Endothelial cell (in vitro differentiated cells): ENCODE results near the gene SPOPL. TPM values are rescaled to one million over a fixed set of nuclear protein-coding genes. Genes with fewer than 3 reads are reported as not detected.
A peak's percentile ranks its signal among the peaks of the same experiment; 100 is the strongest.

Experiments used
- DNase-seq: peaks from one replicate; pipeline ENCODE4 v3.0.0; 2021; ENCODE audit warnings: low spot score
- H3K27ac Mint-ChIP-seq: one replicate; pipeline ENCODE4 v1.8.0; 2021; ENCODE audit warnings: mixed read lengths, inconsistent platforms; ENCODE audit not compliant: unreplicated experiment
- H3K27me3 Mint-ChIP-seq: one replicate; pipeline ENCODE4 v1.8.0; 2021; ENCODE audit warnings: mild to moderate bottlenecking, moderate library complexity, mixed read lengths, inconsistent platforms; ENCODE audit not compliant: unreplicated experiment
- H3K36me3 Mint-ChIP-seq: one replicate; pipeline ENCODE4 v1.8.0; 2021; ENCODE audit warnings: mild to moderate bottlenecking, low read depth, mixed read lengths, inconsistent platforms; ENCODE audit not compliant: unreplicated experiment
- H3K4me1 Mint-ChIP-seq: one replicate; pipeline ENCODE4 v1.8.0; 2021; ENCODE audit warnings: mild to moderate bottlenecking, mixed read lengths, inconsistent platforms; ENCODE audit not compliant: unreplicated experiment
- H3K4me3 Mint-ChIP-seq: one replicate; pipeline ENCODE4 v1.8.0; 2021; ENCODE audit warnings: mild to moderate bottlenecking, mixed read lengths, inconsistent platforms; ENCODE audit not compliant: unreplicated experiment
- H3K9me3 Mint-ChIP-seq: one replicate; pipeline ENCODE4 v1.8.0; 2021; ENCODE audit warnings: mixed read lengths, inconsistent platforms; ENCODE audit not compliant: unreplicated experiment
- total RNA-seq: library from RNA; stranded (reverse); fragmentation: NEBNext Ultra II Directional; extraction: Animal tissue kit (Norgen Biotek cat#: 25700); gene quantifications from one replicate; pipeline ENCODE4 v1.2.1, GENCODE V29; 2021; ENCODE audit not compliant: unreplicated experiment
- TF ChIP-seq, protein P1 (sequence below): fragments of 200-600 bp; sonication (generic); IDR thresholded peaks from one replicate; pipeline ENCODE4 v1.5.0; 2021; ENCODE audit warnings: antibody characterized with exemption; ENCODE audit not compliant: unreplicated experiment

SPOPL gene
- total RNA-seq, 1 donor from 2014 or later: 27.8 TPM

DNA sequence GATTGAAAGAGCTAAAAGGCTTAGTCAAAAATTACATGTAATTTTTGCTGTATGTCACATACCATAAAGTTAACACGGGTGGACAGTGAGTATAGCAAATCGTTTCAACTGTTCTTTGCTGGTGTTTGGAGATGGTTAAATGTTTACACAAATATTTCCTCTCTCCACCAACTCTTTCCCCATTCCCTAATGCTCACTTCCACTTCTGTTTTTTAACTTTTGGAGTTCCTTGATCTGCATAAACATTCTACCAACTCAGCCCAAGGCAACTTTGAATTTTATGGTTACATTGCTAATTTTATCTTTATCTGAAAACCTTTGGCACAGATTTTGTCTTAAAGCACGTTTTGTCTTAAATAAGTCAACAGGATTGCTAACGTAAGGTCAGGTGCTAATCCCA lies 1.9 kb upstream of the SPOPL start:
- no peak overlapping the region for H3K4me3 Mint-ChIP-seq
- H3K36me3 Mint-ChIP-seq: peaks cover 8% of the 10 kb centered on the region
- peaks cover 28% of the 10 kb centered on the region for H3K4me1 Mint-ChIP-seq
- TF ChIP-seq, protein P1, sequence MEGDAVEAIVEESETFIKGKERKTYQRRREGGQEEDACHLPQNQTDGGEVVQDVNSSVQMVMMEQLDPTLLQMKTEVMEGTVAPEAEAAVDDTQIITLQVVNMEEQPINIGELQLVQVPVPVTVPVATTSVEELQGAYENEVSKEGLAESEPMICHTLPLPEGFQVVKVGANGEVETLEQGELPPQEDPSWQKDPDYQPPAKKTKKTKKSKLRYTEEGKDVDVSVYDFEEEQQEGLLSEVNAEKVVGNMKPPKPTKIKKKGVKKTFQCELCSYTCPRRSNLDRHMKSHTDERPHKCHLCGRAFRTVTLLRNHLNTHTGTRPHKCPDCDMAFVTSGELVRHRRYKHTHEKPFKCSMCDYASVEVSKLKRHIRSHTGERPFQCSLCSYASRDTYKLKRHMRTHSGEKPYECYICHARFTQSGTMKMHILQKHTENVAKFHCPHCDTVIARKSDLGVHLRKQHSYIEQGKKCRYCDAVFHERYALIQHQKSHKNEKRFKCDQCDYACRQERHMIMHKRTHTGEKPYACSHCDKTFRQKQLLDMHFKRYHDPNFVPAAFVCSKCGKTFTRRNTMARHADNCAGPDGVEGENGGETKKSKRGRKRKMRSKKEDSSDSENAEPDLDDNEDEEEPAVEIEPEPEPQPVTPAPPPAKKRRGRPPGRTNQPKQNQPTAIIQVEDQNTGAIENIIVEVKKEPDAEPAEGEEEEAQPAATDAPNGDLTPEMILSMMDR: no peak
- no peaks in the 10 kb centered on the region for H3K9me3 Mint-ChIP-seq
- H3K27me3 Mint-ChIP-seq: peaks cover 7% of the 10 kb centered on the region
- no peak overlapping the region for H3K27ac Mint-ChIP-seq
- DNase-seq: no peak

DNA sequence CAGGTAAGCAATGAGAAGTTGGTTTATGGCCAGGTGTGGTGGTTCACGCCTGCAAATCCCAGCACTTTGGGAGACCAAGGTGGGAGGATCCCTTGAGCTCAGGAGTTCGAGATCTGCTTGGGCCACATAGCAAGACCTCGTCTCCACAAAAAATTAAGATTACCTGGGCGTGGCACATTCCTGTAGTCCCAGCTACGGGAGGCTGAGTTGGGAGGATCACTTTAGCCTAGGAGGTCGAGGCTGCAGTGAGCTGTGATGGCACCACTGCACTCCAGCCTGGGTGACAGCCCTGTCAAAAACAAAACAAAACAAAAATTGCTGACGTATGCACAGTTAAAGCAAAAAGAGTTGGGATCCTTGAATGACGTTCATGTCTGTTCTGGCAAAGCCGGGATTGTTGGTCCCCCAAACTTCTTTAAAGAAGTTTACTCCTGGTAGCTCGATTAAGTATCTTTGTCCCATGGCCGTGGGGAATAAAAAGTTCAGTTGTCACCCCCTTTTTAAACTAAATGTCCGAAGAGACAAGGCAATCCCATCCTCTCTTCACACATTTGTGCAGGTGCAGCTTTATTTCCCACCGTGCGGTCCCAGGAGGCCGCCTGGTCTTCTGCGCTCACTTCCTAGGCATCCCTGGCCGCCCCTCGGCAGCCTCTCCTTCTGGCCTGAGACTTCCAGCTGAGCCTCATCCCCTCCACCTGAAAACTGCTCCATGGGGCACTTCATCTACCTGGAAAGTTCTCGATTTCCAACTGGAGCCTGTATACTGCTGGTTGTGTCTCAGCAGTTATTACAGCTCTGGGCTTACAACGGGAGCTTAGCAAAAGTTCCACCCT lies 762 bp upstream of the SPOPL start:
- Mint-ChIP-seq H3K9me3 (no peaks in the 10 kb centered on the region), H3K27ac (peak overlapping the region; percentile 52)
- TF ChIP-seq, protein P1: no peak

DNA sequence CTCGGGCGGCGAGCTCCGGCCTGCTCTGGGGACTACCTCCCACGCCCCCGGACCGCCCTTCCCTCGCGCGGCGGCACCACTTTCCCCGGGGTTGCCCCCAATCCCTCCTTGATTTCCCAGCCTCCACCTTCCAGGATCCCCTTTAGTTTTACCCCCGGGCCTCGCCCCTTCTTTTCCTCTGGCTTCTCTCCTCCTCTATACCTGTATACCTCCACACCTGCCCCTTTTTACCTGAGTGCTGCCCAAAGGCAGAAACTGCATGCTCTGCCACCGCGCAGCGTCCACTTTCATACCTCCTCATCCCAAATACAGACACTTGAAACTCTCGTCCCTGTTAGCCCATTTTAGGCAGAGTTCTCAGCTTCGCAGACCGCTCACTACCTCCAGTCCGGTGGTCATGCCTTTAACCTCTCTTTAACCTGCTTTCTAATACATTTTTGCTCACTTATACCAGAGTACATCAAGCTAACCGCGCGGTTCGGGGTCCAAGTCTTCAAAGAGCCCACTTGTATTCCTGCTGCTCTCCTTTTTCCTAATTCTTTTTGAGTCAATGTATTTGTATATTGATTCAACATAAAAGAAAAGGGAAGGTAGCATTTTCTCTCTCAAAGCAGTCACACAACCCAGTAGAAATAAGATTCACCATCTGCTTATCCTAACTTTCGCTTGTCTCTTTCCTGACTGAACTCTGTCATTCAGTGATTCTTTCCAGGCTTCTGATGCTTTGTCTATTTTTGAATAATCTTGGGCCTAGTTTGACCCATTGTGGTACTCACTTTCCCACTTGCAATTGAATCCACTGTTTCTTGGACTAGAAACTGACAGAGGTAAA lies 901 bp downstream of the SPOPL start:
- peaks cover 7% of the 10 kb centered on the region for H3K27me3 Mint-ChIP-seq
- peak overlapping the region; percentile 100 for H3K4me3 Mint-ChIP-seq
- DNase-seq: no peak

More for the DNA sequence above, 762 bp upstream of the SPOPL start:
- peaks cover 8% of the 10 kb centered on the region for H3K36me3 Mint-ChIP-seq
- H3K4me3 Mint-ChIP-seq: peak overlapping the region; percentile 89
- peaks cover 28% of the 10 kb centered on the region for H3K4me1 Mint-ChIP-seq
- peaks cover 7% of the 10 kb centered on the region for H3K27me3 Mint-ChIP-seq
- peak; percentile 24 for DNase-seq

DNA sequence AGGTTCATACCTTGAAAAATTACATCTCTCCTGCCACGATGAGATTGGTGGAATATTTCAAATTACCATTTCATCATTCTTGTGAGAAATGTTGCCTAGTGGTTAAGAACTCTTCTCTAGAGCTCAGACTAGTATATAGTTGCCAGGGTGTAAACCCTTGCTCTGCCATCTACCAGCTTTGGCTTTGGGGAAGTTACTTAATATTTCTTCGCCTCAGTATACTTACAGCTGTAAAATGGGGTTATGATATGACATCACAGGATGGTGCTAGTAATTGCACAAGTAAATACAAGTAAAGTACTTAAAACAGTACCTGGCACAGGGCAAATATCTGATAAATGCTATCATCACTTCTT lies 1.5 kb downstream of the SPOPL start:
- peaks cover 7% of the 10 kb centered on the region for H3K27me3 Mint-ChIP-seq
- TF ChIP-seq, protein P1: no peak
- H3K36me3 Mint-ChIP-seq: peaks cover 8% of the 10 kb centered on the region
- peaks cover 36% of the 10 kb centered on the region for H3K4me1 Mint-ChIP-seq
- peak overlapping the region; percentile 100 for H3K4me3 Mint-ChIP-seq
- DNase-seq: no peak
- peak overlapping the region; percentile 95 for H3K27ac Mint-ChIP-seq
- H3K9me3 Mint-ChIP-seq: no peaks in the 10 kb centered on the region

More for the DNA sequence above, 901 bp downstream of the SPOPL start:
- Mint-ChIP-seq H3K4me1 (peaks cover 36% of the 10 kb centered on the region), H3K9me3 (no peaks in the 10 kb centered on the region), H3K36me3 (peaks cover 8% of the 10 kb centered on the region), H3K27ac (peak overlapping the region; percentile 95)
- TF ChIP-seq, protein P1: no peak

DNA sequence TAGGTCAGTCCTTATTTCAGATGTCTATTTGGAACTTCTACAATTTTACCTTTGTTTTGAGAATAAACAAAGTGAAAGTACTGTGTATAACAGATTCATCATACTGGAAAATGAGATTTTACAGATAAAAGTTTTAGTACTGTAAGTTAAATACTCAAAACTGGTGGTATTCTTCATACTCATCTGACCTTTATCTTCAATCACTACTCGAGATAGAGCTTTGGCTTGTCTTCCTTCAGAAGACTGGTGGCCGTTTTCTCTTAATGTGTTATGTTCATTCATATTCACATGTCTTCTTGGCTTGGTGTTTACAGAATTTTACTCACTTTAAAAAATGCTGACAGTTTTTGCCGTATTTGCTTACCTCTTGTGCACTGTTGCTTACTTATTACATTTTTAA lies 2.1 kb downstream of the SPOPL start:
- Mint-ChIP-seq H3K27me3 (peaks cover 7% of the 10 kb centered on the region), H3K27ac (no peak overlapping the region), H3K4me1 (peaks cover 36% of the 10 kb centered on the region), H3K9me3 (no peaks in the 10 kb centered on the region), H3K4me3 (peak overlapping the region; percentile 100), H3K36me3 (peaks cover 8% of the 10 kb centered on the region)
- TF ChIP-seq, protein P1: no peak
- no peak for DNase-seq
